GM21529 (cell line): ENCODE results near the gene AGO4.
"Not testable (repeated sequence)": the region's sequence is repeated elsewhere in the genome, so short reads cannot be mapped to it uniquely, and the experiment has no call there.

Source experiments
- ATAC-seq: cut with Tn5 transposase; IDR thresholded peaks from one replicate; pipeline ENCODE4 v1.9.1; 2021; ENCODE audit not compliant: unreplicated experiment

Gene AGO4

DNA sequence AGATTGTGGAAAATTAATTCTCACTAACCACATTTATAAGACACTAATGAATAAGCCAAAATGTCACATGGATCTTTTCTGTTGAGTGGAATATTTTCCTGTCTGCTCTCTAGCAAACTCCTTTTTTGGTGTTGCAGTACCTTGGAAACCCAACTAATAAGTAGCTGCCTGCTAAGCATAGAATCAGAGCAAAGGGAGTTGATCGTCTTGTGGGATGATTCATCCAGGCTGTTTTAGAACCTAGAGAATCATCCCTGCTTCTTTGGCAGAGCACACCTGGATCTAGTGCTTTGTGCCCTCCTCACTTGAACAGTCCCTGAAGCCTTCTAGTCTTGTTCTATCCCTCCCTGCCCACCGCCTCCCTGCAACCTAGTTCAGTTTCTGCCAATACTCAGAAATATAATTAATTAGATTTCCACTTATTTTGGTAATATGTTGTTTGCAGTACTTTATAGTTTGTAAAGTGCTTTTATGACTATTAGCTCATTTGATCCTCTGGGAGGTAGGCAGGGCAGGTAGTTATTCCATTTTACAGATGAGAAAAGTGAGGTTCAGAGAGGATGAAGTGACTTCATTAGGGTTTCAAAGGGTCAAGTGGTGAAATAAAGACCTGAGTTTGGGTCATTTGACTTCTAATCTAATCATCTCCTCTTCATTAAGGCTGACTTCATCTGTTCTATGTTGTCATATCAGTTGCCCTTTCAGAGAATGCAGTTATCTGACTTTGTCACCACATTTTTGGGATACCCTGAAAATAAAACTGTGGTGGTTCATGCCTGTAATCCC, 2.5 kb downstream of the AGO4 start:
- ATAC-seq: no peak

DNA sequence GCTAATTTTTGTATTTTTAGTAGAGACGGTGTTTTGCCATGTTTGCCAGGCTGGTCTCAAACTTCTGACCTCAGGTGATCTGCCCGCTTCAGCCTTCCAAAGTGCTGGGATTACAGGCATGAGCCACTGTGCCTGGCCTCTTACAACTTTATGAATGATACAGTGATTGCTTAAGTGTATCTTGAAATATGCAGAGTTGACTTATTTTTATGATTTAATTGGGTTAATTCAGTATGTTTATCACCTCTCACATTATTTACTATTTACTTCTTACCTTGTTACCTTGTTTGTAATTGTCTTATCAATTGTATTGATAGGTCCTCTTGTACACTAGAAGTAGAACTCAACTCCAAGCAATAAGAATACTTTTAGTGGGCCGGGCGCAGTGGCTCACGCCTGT, 4.9 kb downstream of the AGO4 start:
- ATAC-seq: not testable (repeated sequence)

DNA sequence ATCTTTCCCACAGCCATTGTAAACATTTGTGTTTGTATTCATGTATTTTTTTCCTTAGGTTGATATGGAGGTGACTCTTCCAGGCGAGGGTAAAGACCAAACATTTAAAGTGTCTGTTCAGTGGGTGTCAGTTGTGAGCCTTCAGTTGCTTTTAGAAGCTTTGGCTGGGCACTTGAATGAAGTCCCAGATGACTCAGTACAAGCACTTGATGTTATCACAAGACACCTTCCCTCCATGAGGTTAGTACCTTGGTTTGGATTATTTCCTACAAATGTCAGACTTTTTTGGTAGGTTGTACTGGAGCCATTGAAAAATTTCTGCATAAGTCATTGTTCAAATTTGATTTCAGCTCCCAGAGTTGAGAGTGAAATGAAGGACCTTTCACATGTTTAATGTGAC, 17.4 kb downstream of the AGO4 start:
- no peak for ATAC-seq

DNA sequence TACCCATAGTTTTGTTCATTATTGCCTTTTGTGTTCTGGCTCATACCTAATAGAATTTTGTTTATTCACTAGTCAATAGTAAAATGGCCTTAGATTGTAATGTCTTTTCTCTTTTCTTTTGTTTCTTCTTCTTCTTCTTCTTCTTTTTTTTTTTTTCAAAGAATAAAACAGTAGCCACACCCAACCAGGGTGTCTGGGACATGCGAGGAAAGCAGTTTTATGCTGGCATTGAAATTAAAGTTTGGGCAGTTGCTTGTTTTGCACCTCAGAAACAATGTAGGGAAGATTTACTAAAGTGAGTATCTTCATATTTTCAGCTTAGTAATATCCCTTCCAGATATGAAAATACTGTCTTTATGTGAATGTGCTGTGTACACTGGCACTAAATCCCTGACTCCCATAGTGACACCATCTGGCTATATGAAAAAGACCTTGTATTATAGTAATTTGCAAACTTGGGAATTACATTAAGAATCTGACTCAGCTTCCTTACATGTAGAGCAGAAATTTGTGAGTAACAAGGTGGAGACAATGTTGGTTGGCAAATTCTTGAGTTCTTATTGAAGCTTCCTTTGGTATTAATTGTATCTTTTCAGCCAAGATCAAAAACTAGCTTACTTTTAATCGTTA, 24.6 kb downstream of the AGO4 start:
- no peak for ATAC-seq

DNA sequence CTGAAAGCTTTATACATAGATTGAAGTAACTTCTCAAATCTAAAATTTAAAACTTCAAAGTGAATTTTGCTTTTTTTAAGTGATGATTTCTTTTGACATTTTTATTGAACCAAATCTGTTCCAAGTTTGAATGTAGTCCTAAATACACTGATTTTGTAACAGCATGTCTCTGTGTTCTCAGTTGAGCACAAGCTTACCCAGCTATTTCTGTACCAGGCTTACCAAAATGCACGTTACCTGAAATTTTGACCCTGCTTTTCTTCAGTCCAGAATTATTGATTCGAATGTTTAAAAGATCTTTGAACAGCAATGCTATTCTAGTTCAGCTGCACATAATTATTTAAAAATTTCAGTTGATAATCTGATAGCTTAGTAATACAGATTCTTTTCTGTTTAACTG, 25.6 kb downstream of the AGO4 start:
- ATAC-seq: no peak

DNA sequence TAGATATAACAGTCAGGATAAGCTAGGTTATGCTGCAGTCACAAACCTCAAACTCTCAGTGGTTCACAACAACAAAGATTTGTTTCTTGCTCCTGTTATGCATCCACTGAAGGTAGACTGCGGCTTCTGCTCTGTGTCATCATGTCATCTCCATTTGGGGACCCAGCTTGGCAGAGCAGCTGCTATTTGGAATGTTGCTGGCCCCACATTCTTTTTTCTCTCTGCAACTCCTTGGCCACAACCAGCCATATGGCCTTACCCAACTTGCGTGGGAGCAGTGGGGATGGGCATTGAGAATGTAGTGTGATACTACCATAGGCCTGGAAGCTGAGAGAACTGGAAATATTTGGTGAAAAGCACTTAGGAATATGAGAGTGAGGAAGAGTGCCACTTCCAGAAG, 26.4 kb downstream of the AGO4 start:
- ATAC-seq: no peak

DNA sequence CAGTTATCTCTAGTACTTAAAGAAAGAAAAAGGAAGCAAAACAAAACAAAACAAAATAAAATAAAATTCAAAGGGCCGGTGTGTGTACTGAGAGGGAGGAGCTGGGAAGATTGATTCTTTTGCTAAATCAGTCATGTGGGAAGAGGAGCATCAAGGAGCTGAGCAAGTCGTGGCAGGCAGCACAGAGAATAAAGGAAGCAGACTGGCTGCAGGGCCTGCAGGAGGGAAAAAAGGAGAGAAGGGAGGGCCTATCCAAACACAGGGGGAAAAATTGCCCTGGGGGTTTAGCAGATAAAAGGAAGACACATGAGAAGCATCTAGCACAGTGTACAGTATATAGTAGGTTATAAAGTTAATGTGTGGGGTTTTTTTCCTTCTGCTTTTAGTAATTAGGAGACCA, 27.6 kb downstream of the AGO4 start:
- no peak for ATAC-seq

DNA sequence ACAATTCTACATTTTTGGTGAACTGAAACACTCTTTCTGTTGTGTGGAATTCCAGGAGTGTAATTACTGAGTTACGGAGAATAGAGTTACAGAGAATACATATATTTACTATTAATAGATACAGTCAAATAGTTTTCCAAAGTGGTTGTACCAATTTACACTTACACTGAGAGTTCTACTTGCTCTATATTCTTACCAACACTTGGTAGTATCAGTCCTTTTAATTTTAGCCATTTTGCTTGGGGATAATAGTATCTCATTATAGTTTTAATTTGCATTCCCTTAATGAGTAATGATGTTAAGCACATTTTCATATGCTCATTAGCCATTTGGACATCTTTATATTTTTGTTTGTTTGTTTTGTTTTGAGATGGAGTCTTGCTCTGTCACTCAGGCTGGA, 28.9 kb downstream of the AGO4 start:
- ATAC-seq: no peak

DNA sequence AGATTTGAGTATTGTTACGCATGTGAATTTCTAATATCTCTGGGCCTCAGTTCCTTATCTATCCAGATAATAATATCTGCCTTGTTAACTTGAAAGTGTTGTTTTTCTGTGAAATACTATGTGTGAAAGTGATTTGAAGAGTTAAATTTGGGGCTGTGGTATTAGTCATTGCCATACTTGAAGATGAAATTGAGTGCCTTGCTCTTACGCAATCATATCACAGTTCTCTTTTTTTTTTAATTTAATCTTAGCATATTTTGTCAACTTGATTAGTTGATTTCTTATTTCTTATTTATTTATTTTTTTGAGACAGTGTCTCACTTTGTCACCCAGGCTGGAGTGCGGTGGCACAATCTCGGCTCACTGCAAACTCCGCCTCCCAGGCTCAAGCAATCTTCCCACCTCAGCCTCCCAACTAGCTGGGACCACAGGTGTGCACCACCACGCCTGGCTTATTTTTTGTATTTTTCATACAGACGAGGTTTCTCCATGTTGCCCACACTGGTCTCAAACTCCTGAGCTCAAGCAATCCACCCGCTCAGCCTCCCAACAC, 31.0 kb downstream of the AGO4 start:
- ATAC-seq: no peak

DNA sequence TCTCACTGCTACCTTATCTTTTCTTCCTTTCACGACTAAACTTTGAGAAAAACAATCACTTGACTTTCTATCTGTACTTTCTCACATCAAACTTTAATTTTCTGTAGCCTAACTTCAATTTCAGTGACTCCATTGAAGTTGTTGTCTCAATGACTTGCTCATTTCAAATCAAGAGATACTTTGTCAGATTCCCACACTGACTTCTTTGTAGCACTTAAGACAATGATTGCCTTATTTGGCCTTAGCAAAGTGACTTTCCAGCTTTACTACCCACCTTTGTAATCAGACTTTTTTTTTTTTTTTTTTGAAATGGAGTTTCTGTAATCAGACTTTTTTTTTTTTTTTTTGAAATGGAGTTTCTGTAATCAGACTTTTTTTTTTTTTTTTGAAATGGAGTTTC, 37.0 kb downstream of the AGO4 start:
- no peak for ATAC-seq

DNA sequence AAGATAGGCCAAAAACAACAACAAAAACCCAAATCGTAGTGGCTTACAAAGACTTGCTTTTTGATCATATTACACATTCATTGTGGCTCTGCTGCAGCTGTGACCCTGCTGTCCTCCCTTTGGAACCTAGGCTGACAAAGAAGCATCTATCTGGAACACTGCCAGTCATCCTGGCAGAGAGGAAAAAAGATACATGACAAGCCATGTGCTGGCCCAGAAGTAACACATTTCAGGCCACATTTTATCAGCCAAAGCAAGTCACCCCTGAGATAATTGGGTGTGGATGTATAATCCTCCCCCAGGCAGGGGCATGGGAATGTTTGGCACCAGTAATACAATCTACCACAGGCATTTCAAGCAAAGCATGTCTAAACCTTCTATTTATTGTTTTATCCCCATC, 38.0 kb downstream of the AGO4 start:
- ATAC-seq: no peak

DNA sequence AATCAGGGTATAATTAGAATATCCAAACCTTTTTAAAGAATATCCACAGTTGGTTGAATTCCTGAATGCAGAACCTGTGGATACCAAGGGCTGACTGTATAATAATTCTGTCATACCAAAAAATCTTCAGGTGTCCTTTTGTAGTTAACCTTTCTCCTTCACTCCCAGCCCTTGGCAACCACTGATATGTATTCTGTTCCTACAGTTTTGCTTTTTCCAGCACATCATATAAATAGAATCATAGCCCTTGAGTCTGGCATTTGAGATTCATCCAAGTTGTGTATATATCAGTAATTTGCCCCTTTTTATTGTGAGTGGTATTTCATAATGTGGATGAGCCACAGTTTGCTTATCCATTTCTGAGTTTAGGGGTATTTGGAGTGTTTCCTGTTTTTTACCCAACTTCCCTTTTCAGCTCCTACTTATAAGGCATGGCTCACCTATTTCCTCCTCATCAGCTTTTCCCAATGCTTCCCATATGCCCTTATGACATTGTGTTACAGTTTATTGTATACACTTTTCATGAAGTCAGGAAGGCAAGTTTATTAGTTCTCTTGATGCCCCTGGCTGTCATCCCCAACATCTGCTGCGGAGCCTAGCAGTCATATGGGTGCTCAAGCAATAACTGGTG, 40.2 kb downstream of the AGO4 start:
- ATAC-seq: no peak

DNA sequence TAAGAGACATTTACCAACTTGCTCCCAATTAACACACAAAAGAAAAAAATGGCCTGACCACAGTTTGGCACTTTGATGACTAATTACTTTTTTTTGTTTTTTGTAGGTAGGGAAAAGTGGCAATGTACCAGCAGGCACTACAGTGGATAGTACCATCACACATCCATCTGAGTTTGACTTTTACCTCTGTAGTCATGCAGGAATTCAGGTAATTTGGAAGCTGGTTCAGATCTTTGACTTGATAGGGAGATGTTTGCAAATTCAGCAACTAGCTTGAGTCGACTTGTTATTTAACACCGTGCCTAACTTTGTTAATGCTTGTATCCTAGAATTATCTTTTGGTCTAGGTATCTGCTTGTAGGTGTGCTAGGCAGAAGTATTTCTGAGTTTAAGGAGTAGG, 42.2 kb downstream of the AGO4 start:
- no peak for ATAC-seq

DNA sequence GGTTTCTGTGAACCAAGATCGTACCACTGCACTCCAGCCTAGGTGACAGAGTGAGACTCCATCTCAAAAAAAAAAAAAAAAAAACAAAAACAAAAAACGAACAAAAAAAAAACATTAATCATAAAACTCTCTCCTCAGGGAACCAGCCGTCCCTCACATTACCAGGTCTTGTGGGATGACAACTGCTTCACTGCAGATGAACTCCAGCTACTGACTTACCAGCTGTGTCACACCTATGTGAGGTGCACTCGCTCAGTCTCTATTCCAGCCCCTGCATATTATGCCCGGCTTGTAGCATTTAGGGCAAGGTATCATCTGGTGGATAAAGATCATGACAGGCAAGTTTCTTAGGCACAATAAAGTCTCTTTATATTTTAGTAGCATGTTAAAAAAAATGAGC, 42.9 kb downstream of the AGO4 start:
- no peak for ATAC-seq

DNA sequence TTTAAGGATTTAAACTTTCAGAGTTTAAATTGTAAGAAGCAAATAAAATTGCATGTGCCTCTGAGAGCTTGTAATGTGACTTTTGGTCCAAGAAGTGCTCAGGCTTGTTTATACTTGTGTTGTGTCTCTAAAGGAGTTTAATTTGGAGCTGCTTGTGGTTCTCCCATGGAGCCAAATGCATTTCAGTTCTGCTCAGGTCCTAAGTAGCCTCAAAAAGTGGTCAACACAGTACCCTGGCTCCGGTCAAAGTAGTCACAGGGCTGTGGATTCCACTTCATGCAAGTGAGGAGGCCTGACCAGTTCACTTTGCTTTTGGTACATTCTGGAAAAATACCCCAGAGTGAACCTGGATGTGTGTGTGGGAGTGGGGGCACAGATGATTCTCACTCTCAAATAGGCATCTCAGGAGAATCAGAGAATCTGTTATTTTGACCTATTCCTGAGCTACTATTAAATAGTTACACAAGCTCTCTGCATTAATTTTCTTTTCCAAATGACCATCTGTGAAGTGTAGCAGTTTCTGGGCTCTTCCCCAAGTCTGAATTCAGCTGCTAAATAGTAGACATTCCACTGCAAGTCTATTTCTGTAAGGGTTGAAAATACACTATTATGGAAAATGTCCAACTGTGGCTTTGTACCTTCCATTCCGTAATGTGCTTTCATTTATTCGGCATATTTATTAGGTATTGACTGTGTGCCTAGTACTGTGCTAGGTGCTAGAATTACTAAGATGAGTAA, 43.5 kb downstream of the AGO4 start:
- ATAC-seq: no peak

DNA sequence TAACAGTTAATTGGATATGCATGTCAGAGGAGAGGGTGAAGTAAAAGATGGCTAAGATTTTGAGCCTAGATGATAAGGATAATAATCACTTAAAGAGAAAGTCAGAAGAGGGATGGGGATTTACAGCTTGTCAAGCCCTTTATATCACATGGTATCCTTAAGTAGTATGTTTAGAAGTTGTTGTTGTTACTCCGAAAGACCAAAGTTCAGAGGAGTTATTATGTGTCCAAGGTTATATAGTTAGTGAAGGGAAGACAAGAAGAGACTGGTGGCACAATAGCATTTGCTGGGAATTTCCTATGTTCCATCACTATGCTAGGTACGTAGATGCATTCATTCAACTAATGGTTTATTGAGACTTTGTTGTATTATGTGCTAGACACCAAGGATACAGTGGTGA, 44.4 kb downstream of the AGO4 start:
- no peak for ATAC-seq

DNA sequence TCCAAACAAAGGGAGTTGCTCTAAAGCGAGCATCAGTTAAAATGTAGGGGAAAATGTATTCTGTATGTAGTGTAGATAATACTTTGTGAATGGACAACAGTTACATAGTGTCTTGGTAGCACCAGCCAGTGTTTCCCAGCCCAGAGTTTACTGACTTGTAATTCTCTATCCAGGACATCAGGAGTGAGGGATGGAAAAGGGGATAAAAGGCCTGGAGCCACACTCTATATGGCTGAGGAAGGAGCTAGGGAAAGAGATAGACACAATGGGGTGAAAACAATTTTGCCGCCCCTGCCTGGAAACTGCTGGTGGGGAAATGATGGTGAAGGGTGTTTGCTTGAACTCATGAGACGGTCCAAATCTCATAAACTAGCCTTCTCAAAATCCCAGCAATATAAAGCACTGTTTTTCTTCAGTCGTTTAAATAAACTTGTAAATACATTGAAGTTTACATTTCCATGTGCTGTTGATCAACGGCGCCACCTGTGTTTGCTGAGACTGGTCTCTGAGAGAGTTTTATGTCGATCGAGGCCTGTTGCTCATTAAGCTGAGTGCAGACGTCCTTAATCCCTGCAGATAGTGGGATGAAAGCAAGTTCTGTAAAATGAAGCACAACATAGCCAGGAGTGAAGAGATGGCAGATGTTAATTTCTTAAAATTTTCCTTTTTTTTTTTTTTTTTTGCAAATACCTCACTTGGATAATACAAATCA, 47.3 kb downstream of the AGO4 start:
- ATAC-seq: no peak

DNA sequence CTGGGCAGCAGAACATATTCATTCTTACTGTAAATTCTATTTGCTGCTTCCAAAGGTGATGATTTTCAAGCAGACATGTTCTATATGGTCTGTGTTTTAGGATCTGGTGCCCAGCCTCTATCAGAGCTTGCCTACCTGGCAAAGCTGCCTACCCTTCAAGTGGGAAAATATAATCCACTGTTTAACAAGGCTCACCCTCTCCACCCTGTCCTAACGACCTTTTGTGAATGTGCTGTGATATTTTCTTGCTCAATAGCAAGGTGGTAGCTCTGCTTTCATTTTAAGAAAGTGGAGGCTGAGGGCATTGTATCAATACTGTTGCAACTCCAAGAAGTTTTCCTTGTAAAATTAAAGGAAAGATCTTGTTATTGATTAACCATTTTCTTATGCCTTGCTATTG, 49.1 kb downstream of the AGO4 start:
- ATAC-seq: no peak

DNA sequence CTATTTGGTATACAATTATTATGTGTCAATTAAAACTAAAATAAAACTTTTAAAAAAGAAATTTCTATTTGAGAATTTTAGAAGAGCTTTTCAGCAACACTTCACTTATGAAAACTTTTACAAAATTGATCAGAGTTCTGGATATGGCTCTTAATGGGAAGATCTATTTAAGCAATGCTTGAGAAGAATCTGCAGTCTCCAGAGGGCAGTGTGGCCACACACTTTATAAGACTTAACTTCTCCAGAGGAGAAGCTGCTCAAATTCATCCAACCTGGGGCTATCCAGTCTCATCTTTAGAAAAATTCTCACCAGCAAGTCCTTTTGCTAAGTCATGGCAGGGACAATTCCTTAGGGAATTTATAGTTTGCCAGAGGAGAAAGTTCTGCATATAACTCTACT, 50.0 kb downstream of the AGO4 start:
- ATAC-seq: no peak

DNA sequence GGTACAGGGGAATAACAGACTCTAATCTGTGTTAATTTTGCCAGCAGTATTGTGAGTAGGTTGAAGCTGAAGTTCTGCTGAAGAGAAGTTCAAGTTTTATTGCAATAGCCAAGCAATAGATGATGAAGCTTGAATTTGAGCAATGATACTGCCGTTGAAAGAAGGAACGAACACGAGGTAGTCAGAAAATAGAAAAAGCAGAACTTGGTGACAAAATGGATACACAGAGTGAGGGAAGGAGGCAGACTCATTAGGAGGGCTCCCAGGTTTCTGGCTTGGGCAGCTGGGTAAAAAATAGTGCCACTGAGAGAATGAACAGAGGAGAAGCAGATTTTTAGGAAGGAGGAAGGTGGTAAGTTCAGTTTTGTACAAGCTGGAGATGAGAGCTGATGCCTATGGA, 52.9 kb downstream of the AGO4 start:
- no peak for ATAC-seq

DNA sequence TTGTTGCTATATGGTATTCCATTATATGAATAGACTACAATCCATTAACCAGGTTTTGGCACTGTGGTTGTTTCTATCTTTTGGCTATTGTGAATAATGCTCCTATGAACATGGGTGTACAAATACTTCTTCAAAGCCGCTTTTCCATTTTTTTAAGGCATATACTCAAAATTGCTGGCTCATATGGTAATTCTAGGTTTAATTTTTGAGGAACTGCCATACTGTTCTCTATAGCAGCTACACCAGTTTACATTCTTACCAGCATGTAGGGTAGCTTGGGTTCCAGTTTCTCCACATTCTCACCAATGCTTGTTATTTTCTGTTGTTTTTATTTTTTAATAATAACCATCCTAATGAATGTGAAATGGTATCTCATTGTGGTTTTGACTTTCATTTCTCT, 55.3 kb downstream of the AGO4 start:
- ATAC-seq: no peak
